Upper lobe of left lung (tissue), 6 donors: ENCODE measurements around the gene MAPK14. TPM values are rescaled to one million over a fixed set of nuclear protein-coding genes. Genes with fewer than 3 reads are reported as not detected.
A peak's percentile ranks its signal among the peaks of the same experiment; 100 is the strongest.

Source experiments
- ATAC-seq, 2 donors: fragments of 200-7000 bp; cut with Tn5 transposase; one replicate each; pipeline ENCODE4 v1.9.1; 2022; ENCODE audit warnings: mild to moderate bottlenecking in 2 of 2, moderate library complexity in 2 of 2; ENCODE audit not compliant: low FRiP score in 2 of 2
- DNase-seq, 2 donors: peaks; one replicate each; pipeline ENCODE4 v3.0.0-alpha.2; 2019 to 2020
- H3K27ac ChIP-seq, 4 donors: fragments of 200-600 bp; sonication (generic); one replicate each; pipeline ENCODE4 v1.5.1; 2016 to 2019
- H3K27me3 ChIP-seq, 4 donors: fragments of 200-600 bp; sonication (generic); one replicate each; pipeline ENCODE4 v1.5.1; 2017 to 2019
- H3K36me3 ChIP-seq, 4 donors: fragments of 200-600 bp; sonication (generic); one replicate each; pipeline ENCODE4 v1.5.1; 2016 to 2019
- H3K4me1 ChIP-seq, 4 donors: fragments of 200-600 bp; sonication (generic); one replicate each; pipeline ENCODE4 v1.5.1; 2018 to 2019
- H3K4me3 ChIP-seq, 4 donors: fragments of 200-600 bp; sonication (generic); one replicate each; pipeline ENCODE4 v1.5.1; 2017 to 2019; ENCODE audit warnings: mild to moderate bottlenecking in 2 of 4, moderate library complexity in 1 of 4
- H3K9me3 ChIP-seq, 4 donors: fragments of 200-600 bp; sonication (generic); one replicate each; pipeline ENCODE4 v1.5.1; 2018 to 2019
- CTCF ChIP-seq, 6 experiments: fragments of 450-650 bp in 4 of 6; fragments of 200-600 bp in 2 of 6; sonication (generic) in 2 of 6; IDR thresholded peaks; one replicate each; pipeline ENCODE4 v1.5.1; 2016 to 2019; ENCODE audit warnings: antibody characterized with exemption in 6 of 6
- EP300 ChIP-seq, 4 donors: sonication (generic); formaldehyde crosslinking; IDR thresholded peaks; one replicate each; pipeline ENCODE4 v1.5.1; 2017; ENCODE audit warnings: antibody characterized with exemption in 4 of 4, control low read depth in 2 of 4
- POLR2A ChIP-seq, 4 donors: fragments of 450-650 bp; IDR thresholded peaks; one replicate each; pipeline ENCODE4 v1.5.1; 2016 to 2017; ENCODE audit warnings: antibody characterized with exemption in 4 of 4, mild to moderate bottlenecking in 2 of 4
- POLR2AphosphoS5 ChIP-seq, 2 donors: sonication (generic); formaldehyde crosslinking; IDR thresholded peaks; one replicate each; pipeline ENCODE4 v1.5.1; 2017; ENCODE audit warnings: antibody characterized with exemption in 2 of 2
- WGBS, 2 donors: methylation state at CpG; one replicate each; pipeline ENCODE4 v1.1.5; 2017 to 2018; 5-methylcytosine and 5-hydroxymethylcytosine counted together
- total RNA-seq, 6 donors: library from RNA; depleted of rRNA in 4 of 6; stranded (reverse); fragments of >200 nt in 4 of 6; gene quantifications; one replicate each; pipeline versions ENCODE4 v1.1.0 to v1.2.1, GENCODE V29; 2016 to 2021
- donor health status: DM: no; HTN: no; CAD: no; lungs with moderate emphysema.
- donor health status: DM: no; HTN: yes; CAD: no; lungs with severe emphysema.

MAPK14 gene
- total RNA-seq, 6 donors from 2014 or later: 39.8 to 96.3 (median 70.8) TPM

- Histone ChIP-seq H3K9me3 (no peaks in the 10 kb centered on the region), H3K36me3 (peaks cover 4 to 72% (median 20%) of the 10 kb centered on the region in 4 donors), H3K27me3 (no peaks in the 10 kb centered on the region), H3K4me3 (no peak overlapping the region), H3K27ac (no peak overlapping the region), H3K4me1 (peaks cover 0 to 4% (median 2%) of the 10 kb centered on the region in 4 donors)
- TF ChIP-seq CTCF (IDR thresholded peaks at IDR 0.05): no peak
- no peak for TF ChIP-seq EP300 (IDR thresholded peaks at IDR 0.05)
- no peak for TF ChIP-seq POLR2A (IDR thresholded peaks at IDR 0.05)
- no peak for TF ChIP-seq POLR2AphosphoS5 (IDR thresholded peaks at IDR 0.05)
- no peak for DNase-seq
- no peak for ATAC-seq
- WGBS, 2 donors: 98% methylated on average over 3 of the region's 3 CpGs
These were observed 74.1 kb downstream of the MAPK14 start for GRCh38 chr6:36101691-36102090.

GRCh38 chr6:36102853-36103252 lies 75.2 kb downstream of the MAPK14 start:
- no peak overlapping the region for H3K27ac ChIP-seq
- H3K27me3 ChIP-seq: no peaks in the 10 kb centered on the region
- peaks cover 4 to 74% (median 22%) of the 10 kb centered on the region in 4 donors for H3K36me3 ChIP-seq
- WGBS, 2 donors: 69 to 73% methylated on average over 4 of the region's 4 CpGs
- DNase-seq (no peak), ATAC-seq (no peak)
- peaks cover 0 to 4% (median 2%) of the 10 kb centered on the region in 4 donors for H3K4me1 ChIP-seq
- H3K9me3 ChIP-seq: no peaks in the 10 kb centered on the region
- TF ChIP-seq EP300 (IDR thresholded peaks at IDR 0.05) (no peak), POLR2A (IDR thresholded peaks at IDR 0.05) (no peak), POLR2AphosphoS5 (IDR thresholded peaks at IDR 0.05) (no peak), CTCF (IDR thresholded peaks at IDR 0.05) (no peak)
- H3K4me3 ChIP-seq: no peak overlapping the region

GRCh38 chr6:36104836-36105235 lies 77.2 kb downstream of the MAPK14 start:
- Histone ChIP-seq H3K4me1 (peaks cover 0 to 4% (median 1%) of the 10 kb centered on the region in 4 donors), H3K9me3 (no peaks in the 10 kb centered on the region), H3K27me3 (no peaks in the 10 kb centered on the region), H3K27ac (no peak overlapping the region), H3K4me3 (no peak overlapping the region), H3K36me3 (peaks cover 9 to 83% (median 38%) of the 10 kb centered on the region in 4 donors)
- TF ChIP-seq CTCF (IDR thresholded peaks at IDR 0.05) (no peak), POLR2A (IDR thresholded peaks at IDR 0.05) (no peak), EP300 (IDR thresholded peaks at IDR 0.05) (no peak), POLR2AphosphoS5 (IDR thresholded peaks at IDR 0.05) (no peak)
- 64 to 67% methylated on average over 2 of the region's 2 CpGs for WGBS, 2 donors
- no peak for ATAC-seq
- no peak for DNase-seq

GRCh38 chr6:36109092-36109491 lies 81.5 kb downstream of the MAPK14 start:
- no peak for DNase-seq
- H3K4me1 ChIP-seq: peaks cover 0 to 4% (median under 1%) of the 10 kb centered on the region in 4 donors
- peaks cover 5 to 70% (median 42%) of the 10 kb centered on the region in 4 donors for H3K36me3 ChIP-seq
- no peak for TF ChIP-seq POLR2AphosphoS5 (IDR thresholded peaks at IDR 0.05)
- TF ChIP-seq POLR2A (IDR thresholded peaks at IDR 0.05): peak in 1 of 4 donors; percentile 8
- WGBS, 2 donors: 78 to 89% methylated on average over 7 of the region's 7 CpGs
- H3K27ac ChIP-seq: no peak overlapping the region
- no peaks in the 10 kb centered on the region for H3K27me3 ChIP-seq
- H3K4me3 ChIP-seq: no peak overlapping the region
- H3K9me3 ChIP-seq: no peaks in the 10 kb centered on the region
- ATAC-seq: no peak

- 91 to 95% methylated on average over 3 of the region's 3 CpGs for WGBS, 2 donors
- no peaks in the 10 kb centered on the region for H3K9me3 ChIP-seq
- TF ChIP-seq CTCF (IDR thresholded peaks at IDR 0.05) (no peak), POLR2AphosphoS5 (IDR thresholded peaks at IDR 0.05) (no peak), POLR2A (IDR thresholded peaks at IDR 0.05) (no peak), EP300 (IDR thresholded peaks at IDR 0.05) (no peak)
- peaks cover 0 to 4% (median 0%) of the 10 kb centered on the region in 4 donors for H3K4me1 ChIP-seq
- H3K27ac ChIP-seq: no peak overlapping the region
- H3K4me3 ChIP-seq: no peak overlapping the region
- ATAC-seq (peak in 1 of 2 donors; percentile 76), DNase-seq (no peak)
- H3K27me3 ChIP-seq: no peaks in the 10 kb centered on the region
- H3K36me3 ChIP-seq: peaks cover 5 to 61% (median 39%) of the 10 kb centered on the region in 4 donors
These were observed 82.4 kb downstream of the MAPK14 start for GRCh38 chr6:36110050-36110449.
